Dedifferentiated amniotic fluid mesenchymal stem cell (primary cell): ENCODE measurements around the gene RHBDD1.

Experiments used
- DNase-seq: peaks from one replicate; pipeline ENCODE4 v3.0.0-alpha.2; 2016; ENCODE audit errors: extremely low spot score

The RHBDD1 gene

DNA sequence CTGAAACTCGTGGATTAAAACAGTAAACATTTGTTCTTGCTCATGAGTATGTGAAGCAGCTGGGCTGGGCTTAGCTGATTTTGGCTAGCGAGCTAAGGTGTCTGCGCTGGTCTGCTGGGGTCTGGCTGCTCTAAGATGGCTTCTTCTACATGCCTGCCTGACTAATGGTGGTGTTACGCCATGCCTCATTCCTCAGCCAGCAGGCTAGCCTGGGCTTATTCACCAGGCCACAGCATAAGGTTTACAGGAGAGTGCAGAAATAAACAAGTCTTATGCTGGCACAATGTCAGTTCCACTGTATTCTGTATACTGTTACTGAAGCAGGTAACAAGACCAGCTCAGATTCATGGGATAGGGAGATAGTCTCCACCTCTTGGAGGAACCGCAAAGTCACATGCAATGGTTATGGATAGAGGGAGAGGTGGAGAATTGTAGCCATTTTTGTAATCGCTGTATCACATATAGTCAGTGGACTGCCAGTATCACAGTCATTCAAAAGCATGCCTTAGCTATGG, 80.0 kb downstream of the RHBDD1 start:
- DNase-seq = no peak

DNA sequence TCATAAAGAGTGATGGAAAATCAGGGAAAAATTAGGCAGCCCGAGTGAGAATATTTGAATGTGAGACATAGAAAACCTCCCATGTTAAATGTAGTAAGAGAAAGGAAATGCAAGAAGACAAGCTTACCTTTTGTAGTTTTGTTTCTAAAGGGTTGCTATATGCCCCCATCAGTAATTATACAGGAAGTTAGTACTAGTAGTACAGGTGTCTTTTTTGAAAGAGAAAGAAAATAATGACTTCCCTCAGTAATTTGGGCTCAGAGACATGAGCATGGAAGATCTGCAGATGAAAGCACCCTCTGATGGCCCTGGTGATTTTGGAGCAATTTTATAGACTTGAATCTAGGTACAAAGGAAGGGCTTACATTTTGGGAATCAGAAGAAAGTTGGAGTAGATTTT, 80.8 kb downstream of the RHBDD1 start:
- no peak for DNase-seq

DNA sequence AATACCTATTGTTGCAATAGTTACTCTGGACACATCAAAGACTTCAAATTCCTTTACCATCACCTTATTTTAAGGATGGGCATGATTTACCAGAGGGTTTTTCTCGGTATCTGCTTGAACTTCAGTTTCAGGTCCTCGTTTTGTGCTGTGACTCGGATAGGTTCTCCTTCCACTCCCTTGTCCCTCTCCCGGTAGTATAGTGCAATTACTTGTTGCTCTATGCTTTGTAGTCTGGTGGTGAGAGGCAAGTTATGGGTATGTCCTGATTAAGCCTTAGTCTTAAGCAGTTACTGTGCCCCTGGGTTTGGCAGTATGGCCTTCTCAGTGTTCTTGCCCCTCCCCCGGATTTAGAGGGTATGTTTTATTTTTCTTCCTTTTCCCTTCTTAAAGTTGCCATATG, 96.6 kb downstream of the RHBDD1 start:
- no peak for DNase-seq

DNA sequence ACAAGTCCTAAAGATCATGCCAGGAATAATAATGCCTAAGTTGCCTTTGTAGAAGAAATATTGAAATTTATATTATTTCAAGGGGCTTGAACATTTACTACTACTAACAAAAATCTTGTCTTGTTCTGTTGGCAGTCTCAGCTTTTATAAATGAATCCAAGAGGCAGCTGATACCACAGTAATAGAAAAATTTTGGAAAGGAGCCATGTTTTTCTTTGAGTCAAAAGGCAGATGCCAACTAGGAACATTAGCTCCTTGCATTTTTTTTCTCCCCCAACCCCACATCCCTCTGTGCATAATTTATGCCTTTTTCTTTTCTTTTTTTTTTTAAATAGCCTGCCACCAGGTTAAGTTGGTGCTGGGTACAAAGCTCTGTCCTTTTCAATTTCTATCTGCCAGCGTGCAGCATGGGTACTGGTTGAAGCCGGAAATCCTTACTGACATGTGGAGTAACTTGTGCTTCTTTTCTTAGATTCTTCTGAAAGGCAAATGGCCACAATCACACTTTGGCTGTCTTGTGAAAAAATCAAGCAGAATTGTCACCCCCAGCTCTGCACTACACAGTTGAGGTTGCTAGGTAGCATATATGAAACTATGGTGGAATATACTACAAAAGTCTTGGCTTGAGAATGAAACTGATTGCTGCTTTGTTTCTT, 98.8 kb downstream of the RHBDD1 start:
- no peak for DNase-seq

DNA sequence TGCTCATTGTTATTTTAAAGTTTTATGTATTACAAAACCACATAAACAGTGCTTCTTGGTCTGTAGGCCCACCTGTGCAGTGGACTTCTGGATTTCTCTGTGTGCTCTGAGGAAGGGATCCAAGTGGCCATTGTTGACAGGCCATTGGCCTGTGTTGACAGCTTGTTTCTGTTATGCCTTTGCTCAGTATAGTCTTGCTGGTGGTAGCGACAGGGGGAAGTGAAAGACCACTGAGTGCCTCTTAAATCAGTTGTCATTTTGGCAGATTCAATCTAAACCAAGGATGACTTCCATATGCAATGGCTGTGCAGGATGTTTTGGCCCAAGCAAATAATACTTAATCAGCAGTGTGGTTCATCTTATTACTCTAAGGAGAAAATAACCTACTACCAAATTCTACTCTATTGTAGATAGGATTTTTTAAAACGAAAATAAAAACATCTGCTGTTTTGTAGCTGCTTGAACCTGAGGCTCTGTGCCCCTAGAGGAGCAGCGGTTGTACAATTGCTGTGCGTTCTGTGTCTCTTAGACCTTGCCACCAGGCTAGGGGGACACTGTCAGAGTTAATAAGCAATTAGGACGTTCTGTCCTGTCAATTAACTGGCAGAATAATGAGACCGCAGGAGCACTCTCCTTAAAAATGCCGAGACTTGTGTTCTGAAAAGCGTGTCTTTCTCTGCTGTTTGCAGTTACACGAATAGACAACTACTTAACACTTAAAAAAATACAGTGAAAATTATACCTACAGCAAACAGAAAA, 108.2 kb downstream of the RHBDD1 start:
- DNase-seq = no peak

DNA sequence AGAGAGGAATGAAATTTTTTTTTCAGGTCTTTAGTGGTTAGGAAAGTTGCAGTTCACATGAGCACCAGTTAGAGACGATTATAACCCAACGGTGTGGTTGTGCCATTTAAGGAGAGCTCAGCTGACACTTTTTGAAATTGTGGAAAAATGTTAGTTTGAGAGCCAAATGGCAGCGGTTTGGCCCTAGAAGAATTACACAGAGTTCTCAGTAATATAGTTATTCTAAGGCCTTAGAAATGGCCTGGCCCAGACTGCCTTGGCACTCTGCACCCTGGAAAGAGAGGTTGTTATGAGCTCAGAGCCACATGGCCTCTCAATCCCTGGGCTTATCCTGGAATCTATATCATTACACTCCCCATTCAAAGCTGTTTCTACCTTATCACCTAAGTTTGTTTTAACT, 117.4 kb downstream of the RHBDD1 start:
- DNase-seq = no peak

DNA sequence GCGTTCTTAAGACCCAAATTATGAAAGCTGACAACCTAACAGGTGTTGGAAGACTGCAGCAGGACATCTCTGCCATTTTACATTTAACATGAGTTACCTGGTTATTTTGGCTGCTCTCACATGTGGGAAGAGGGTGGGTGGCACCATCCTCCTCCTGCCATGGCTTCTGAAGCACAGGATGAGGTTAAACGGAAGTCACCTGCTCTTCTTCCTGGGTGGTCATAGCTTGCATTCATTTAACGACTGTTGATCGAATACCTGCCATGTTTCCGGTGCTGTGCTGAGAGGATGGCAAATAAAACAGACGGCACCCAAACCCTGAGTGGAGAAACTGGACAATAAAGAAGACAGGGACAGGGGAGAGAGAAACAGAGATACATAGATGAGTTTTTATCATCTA, 118.0 kb downstream of the RHBDD1 start:
- no peak for DNase-seq

DNA sequence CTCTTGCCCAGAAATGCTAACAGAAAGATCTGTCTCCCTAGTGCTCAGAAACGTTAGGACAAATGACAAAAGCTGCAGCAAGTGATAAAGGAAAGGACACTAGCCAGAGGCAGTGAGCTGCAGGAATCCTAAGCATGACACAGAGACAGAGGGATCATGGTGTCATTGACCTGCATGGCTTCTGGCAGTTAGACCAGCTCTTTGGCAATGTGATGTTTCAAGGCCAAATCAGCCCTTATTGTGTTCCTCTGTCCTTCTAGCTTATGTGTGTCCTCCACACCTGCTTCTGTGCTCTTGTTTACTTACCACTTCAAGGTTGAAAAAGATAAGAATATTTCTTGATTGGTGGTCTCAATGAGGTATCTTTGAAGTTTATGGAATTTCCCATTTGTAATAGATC, 120.8 kb downstream of the RHBDD1 start:
- DNase-seq = no peak

DNA sequence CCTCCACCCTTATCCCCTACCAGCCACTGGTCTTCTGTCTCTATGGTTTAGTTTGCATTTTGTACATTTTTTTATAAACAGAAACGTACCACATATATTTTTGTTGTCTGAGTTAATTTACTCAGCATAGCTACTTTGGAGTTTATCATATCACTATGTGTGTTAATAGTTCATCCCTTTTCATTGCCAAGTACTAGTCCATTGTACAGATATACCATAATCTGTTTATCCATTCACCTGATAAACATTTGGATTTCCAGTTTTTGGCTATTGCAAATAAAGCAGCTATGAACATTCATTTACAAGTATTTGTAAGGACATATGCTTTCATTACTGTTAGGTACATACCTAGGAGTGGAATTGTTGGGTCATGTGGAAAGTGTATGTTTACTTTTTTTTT, 123.6 kb downstream of the RHBDD1 start:
- no peak for DNase-seq

DNA sequence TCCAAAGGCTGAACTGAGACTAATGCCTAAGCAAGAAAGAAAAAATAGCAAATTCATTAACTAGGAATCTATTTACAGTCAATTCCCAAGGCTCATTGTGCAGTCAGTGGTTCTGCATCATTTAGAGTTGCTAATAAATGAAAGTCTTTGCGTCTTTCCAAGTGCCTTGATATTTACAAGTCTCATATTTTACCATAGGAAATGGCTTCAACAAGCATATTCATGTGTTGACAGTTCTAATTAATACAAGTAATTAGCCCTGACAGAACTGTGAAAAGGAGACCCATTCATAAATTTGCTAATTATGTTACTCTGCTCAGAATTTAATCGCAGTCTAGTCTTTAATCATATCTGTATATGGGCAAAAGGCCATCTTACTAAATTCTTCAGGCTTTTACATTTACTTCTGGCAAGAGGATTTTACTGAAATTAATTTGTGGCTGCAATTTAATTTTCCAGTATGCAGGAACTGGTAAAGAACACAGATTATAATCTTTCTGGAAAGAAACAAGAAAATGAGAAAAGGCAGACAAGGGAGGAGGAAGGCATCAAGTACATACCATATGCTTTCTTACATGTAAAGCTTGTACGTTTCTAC, 126.4 kb downstream of the RHBDD1 start:
- DNase-seq = no peak

DNA sequence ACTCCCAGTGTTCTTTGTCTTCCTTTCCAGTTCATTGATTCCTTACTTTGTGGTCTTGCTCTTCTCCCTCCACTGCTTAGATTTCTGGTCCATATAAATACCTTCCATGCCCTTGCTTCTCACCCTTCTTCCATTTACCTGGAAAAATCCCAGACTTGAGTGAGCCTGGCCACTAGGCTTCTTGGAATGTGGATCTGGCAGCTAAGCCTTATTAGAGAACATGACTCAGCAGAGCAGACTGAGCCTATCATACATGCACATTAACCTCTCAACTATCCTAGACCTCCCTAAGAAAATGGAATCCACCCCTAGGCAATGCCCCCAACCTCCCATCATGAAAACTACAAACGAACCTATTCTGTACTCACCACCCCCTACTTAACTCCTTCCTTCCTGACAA, 127.7 kb downstream of the RHBDD1 start:
- DNase-seq = peak; percentile 41

DNA sequence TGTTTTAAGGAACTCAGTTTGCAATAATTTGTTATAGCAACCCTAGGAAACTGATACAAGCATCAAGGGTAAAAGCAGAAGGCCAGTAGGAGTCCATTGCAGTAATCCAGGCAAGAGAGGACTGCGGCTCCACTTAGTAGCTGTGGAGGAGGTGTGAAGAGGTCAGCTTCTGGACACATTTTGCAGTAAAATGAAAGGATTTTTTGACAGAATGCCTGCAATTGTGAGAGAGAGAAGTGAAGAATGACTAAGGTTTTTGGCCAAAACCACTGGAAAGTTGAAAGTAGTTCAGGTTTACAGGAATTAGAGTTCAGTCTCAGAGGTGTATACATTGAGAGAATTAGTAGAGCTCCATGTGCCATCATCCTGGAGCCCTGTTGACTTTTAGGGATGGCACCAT, 129.5 kb downstream of the RHBDD1 start:
- no peak for DNase-seq

DNA sequence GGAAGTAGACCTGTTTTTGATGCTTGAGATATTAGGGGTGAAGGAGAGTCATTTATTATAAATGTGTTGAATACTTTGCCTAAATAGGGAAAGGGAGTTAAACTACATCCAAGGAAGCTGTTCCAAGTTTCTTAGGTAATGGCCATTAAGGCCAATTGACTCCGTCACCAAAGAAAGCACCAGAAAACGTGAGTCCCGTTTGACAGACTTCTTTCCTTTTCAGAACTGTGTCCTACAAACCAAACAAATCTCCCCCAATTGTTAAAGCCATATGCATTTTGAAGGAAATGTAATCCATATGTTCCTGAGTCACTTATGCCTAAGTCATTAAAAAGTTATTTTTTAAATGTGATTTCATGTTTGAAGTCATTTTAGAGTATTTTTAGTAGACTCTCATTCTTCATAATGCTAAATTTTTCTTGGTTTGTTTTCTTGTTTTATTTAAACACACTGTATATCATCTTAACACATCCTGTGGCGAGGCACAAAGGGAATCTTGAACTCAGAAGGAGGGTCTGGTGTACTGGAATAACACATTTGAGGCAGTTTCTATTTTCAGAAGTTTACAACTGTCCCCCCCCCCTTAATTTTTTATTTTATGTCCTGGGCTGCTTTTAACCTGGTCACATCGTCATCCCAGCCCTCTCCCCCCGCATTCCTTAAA, 133.7 kb downstream of the RHBDD1 start:
- DNase-seq = peak; percentile 28

DNA sequence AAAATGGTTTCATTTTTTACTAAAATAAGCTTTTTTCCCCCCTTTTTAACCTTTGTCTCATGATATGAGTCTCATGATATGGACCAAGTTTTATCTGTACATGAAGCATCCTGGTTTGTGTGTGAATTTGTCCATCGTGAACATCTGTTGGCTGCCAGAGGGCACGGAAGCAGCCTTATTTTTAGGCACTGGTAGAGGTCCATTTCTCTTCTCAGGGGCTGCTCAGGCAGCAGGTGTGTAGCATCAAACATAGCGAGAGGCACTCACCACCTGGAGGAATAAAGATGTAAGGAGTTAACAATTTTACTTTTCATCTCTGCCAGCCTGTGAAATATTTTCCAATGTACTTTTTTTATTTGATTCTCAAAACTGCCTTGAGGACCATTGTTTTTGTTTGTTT, 134.5 kb downstream of the RHBDD1 start:
- DNase-seq = no peak

DNA sequence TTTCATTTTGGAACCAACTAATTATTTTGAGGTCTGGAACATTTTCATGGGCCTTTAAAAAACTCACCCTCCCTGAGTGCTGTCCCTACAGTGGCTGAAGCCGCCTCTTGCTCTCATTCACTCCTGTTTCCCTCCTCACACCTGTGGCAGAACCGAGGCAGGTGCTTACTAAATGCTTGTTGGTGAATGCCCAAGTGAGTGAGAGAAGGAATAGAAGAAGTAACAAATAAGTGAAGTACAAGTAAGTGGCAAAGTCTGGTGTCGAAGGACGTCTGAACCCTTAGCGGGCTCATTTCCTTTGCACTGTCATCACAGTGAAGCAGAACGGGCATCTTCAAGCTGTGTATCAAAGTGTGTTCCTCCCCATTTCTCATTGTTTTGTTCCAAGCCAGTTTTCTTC, 135.2 kb downstream of the RHBDD1 start:
- no peak for DNase-seq

DNA sequence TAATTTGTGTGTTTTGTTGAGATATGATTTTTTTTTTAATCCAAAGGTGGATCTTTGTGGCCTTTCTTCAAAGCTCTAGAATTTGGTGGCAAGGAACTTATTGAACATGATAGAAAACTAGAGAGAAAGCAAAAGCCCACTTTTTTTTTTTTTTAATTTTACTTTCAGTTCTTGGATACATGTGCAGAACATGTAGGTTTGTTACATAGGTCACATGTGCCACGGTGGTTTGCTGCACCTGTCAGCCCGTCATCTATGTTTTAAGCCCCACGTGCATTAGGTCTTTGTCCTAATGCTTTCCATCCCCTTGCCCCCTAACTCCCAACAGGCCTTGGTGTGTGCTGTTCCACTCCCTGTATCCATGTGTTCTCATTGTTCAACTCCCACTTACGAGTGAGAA, 135.9 kb downstream of the RHBDD1 start:
- no peak for DNase-seq

DNA sequence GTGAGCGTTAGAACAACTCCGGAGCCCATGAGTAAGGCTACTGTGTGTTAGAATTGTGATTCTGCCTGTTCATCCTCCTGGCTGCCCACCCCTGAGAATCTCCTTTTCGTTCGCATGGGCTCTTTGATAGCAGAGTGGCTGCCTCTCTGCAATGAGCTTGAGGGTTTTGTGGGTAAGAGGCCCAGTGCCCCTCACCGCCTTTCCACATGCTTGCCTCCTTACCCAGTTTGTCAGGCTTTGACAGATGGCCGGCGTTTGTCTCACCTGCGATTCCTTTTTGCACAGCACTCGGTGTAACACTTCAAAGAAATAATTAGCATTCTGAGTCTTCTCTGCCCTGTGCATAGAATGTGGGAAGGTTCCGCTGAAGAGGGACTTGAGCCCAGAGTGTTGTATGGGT, 138.0 kb downstream of the RHBDD1 start:
- DNase-seq = no peak

DNA sequence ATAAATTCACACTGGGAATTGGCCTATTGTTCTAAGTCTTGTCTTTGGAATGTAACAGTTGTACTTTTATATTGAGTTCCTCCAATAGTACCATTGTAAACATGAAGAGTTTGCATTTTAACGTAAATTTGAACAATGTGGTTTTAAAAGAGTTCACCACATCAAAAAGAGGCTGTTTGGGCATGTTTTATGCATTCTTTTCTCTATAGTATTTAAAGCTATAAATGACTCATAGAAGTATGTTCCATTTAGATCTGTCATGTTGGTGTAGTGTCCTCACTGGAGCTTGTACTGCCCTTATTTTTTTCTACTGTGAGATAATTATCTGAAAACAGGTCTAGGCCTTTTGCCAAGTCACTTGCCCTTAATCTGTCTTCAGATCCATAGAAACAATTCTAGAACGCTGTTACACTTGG, 141.9 kb downstream of the RHBDD1 start:
- DNase-seq = peak; percentile 35

DNA sequence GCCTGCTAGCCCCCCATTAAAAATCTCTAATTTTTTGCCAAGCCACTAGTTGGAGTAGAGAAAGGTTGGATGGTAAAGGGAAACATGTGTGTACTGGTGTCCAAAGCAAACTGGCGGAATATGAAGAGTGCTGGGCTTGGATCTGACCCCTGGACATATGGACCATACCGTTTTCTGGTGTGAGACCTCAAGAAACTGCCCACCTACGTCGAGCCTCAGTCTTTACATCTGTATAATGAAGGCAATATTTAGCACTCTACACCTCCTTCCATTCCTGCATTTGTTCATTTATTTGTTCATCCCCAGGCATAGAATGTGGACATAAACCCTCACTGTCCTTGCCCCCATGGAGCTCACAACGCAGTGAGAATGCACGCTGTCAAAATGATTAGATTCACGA, 142.4 kb downstream of the RHBDD1 start:
- DNase-seq = no peak

DNA sequence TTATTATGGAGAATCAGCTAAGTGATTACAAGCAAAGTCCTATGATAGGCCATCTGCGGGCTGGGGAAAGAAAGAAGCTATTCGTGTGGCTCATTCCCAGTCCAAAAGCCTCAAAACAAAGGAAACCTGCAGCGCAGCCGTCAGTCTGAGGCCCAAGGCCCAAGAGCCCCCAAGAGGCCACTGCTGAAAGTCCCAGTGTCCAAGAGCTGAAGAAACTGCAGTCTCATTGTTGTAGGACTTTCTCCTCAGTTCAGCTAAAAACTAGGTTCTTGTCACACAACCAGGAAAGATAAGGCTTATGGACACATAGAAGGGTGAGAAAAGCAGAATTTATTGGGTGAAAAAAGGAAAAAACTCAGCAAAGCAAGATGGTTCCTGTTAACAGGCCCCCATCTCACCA, 143.2 kb downstream of the RHBDD1 start:
- DNase-seq = no peak

DNA sequence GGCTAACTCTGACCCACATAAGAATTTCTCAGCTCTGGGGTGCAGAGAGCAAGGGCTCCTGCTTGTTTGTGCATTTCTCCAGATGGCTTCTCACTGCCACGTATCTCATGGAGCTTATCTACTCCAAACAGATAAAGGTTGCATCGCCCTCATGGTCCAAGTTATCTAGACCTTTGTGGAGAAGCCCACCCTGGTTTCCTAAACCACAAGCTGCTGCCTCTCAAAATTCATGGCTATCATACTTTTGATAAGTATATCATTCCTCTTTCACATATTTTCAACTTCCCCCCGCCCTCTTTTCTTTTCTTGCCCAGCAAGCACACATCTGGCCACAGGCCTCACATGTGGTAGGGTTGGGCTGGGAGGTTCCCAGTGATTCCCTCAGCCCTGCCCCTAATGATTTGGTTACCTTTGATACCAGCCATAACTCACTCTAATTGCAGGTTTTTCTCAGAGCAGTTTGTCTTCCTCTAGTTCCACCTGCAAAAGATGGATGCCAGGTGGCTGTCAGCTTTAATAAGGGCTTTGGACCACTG, 146.0 kb downstream of the RHBDD1 start:
- DNase-seq = no peak
